Measurements from ENCODE around the gene ACSL3. TPM values are rescaled to one million over a fixed set of nuclear protein-coding genes. Genes with fewer than 3 reads are reported as not detected.
A peak's percentile ranks its signal among the peaks of the same experiment; 100 is the strongest.

ACSL3 gene
- total RNA-seq, 4 donors from 2014 or later, result 22.4 to 54.1 (median 42.3) TPM

- intact Hi-C loops (cut with DNase I; ENCODE audit: low total_unique reads) (no loop called here), in situ Hi-C loops (cut with MboI; ENCODE audit: low pct_ligation_motif_present in 1 of 4, low pct_unique_long_range_greater_than_20kb in 1 of 4, low sequenced_read_pairs in 3 of 4) (loop anchor here in 1 of 4 donors (25.0 kb wide), 1 partner anchor 200 kb away; no protein-coding TSS in a partner anchor)
- H3K27ac ChIP-seq, result peak overlapping the region in 1 of 4 donors; percentile 1
- no peaks in the 10 kb centered on the region for H3K9me3 ChIP-seq
- 64 to 86% methylated on average over 1 to 2 of the region's 2 CpGs for WGBS, 2 donors (ENCODE audit: low coverage in 1 of 2)
- H3K4me1 ChIP-seq, result peaks cover 0 to 25% (median 3%) of the 10 kb centered on the region in 4 donors
- H3K36me3 ChIP-seq, result peaks cover 0 to 5% (median 0%) of the 10 kb centered on the region in 4 donors
- H3K27me3 ChIP-seq, result no peaks in the 10 kb centered on the region
- DNase-seq, result no peak
- TF ChIP-seq POLR2AphosphoS5 (IDR thresholded peaks at IDR 0.05) (no peak), CTCF (IDR thresholded peaks at IDR 0.05) (no peak), EP300 (IDR thresholded peaks at IDR 0.05; ENCODE audit: low read depth) (no peak), POLR2A (IDR thresholded peaks at IDR 0.05) (no peak)
- H3K4me3 ChIP-seq, result no peak overlapping the region
Measured at GRCh38 chr2:222912117-222912516, 51.3 kb downstream of the ACSL3 start.

- no peak for DNase-seq
- peaks cover 0 to 5% (median 0%) of the 10 kb centered on the region in 4 donors for H3K36me3 ChIP-seq
- intact Hi-C loops (cut with DNase I; ENCODE audit: low total_unique reads) (no loop called here), in situ Hi-C loops (cut with MboI; ENCODE audit: low pct_ligation_motif_present in 1 of 4, low pct_unique_long_range_greater_than_20kb in 1 of 4, low sequenced_read_pairs in 3 of 4) (loop anchor here in 1 of 4 donors (25.0 kb wide), 1 partner anchor 200 kb away; no protein-coding TSS in a partner anchor)
- H3K9me3 ChIP-seq, result no peaks in the 10 kb centered on the region
- H3K27me3 ChIP-seq, result no peaks in the 10 kb centered on the region
- no peak overlapping the region for H3K4me3 ChIP-seq
- H3K4me1 ChIP-seq, result peaks cover 0 to 25% (median 0%) of the 10 kb centered on the region in 4 donors
- no peak overlapping the region for H3K27ac ChIP-seq
- TF ChIP-seq EP300 (IDR thresholded peaks at IDR 0.05; ENCODE audit: low read depth), result no peak
- TF ChIP-seq POLR2AphosphoS5 (IDR thresholded peaks at IDR 0.05), result no peak
- no peak for TF ChIP-seq CTCF (IDR thresholded peaks at IDR 0.05)
- TF ChIP-seq POLR2A (IDR thresholded peaks at IDR 0.05), result no peak
- WGBS, 2 donors (ENCODE audit: low coverage in 1 of 2), result 53 to 75% methylated on average over 3 of the region's 3 CpGs
Measured at GRCh38 chr2:222912776-222913175, 51.9 kb downstream of the ACSL3 start.

GRCh38 chr2:222915092-222915957 is 54.5 kb downstream of the ACSL3 start:
- Histone ChIP-seq H3K36me3 (peaks cover 0 to 10% (median 4%) of the 10 kb centered on the region in 4 donors), H3K4me3 (no peak overlapping the region), H3K27ac (no peak overlapping the region), H3K9me3 (no peaks in the 10 kb centered on the region), H3K4me1 (peaks cover 0 to 25% (median 0%) of the 10 kb centered on the region in 4 donors), H3K27me3 (no peaks in the 10 kb centered on the region)
- intact Hi-C loops (cut with DNase I; ENCODE audit: low total_unique reads) (no loop called here), in situ Hi-C loops (cut with MboI; ENCODE audit: low pct_ligation_motif_present in 1 of 4, low pct_unique_long_range_greater_than_20kb in 1 of 4, low sequenced_read_pairs in 3 of 4) (loop anchor here in 1 of 4 donors (25.0 kb wide), 1 partner anchor 203 kb away; no protein-coding TSS in a partner anchor)
- WGBS, 2 donors (ENCODE audit: low coverage in 1 of 2), result 47 to 48% methylated on average over 7 of the region's 7 CpGs
- peak; percentile 42 to 56 (median 50) for TF ChIP-seq CTCF (IDR thresholded peaks at IDR 0.05)
- no peak for TF ChIP-seq POLR2A (IDR thresholded peaks at IDR 0.05)
- DNase-seq, result no peak

Data from transverse colon (tissue), 4 donors.